ENCODE data around the gene ABHD15. TPM values are rescaled to one million over a fixed set of nuclear protein-coding genes. Genes with fewer than 3 reads are reported as not detected.

ABHD15 gene
- total RNA-seq, 2 experiments from 2014 or later = 16.9 to 18.0 TPM

Other genes with a start within 250 kb of the ABHD15 start
- 10 to 100 TPM; 46.5 to 47.7 TPM for gene TAOK1, start 176.7 kb downstream of the ABHD15 start, total RNA-seq
- gene TP53I13, start 1.7 kb upstream of the ABHD15 start, total RNA-seq = 10 to 100 TPM; 71.4 to 75.0 TPM
- 100 to 1,000 TPM; 107 TPM for gene GIT1, start 22.6 kb upstream of the ABHD15 start, total RNA-seq
- 10 to 100 TPM; 12.3 to 12.8 TPM for gene ANKRD13B, start 26.1 kb upstream of the ABHD15 start, total RNA-seq
- gene CORO6, start 55.9 kb upstream of the ABHD15 start, total RNA-seq = 1 to 10 TPM; 2.4 to 3.1 TPM

Data from activated CD4-positive, alpha-beta T cell treated with anti-CD3 and anti-CD28 coated beads, Interleukin-2, amount 10 ng/mL, durations not matched to agents 7 days and 5 days (primary cell).